ENCODE measurements around the gene PER3. TPM values are rescaled to one million over a fixed set of nuclear protein-coding genes. Genes with fewer than 3 reads are reported as not detected.

Gene PER3
- total and polyA plus RNA-seq, 2 donors = 16.2 to 19.2 TPM

GRCh38 chr1:7827126-7827955 is 43.2 kb downstream of the PER3 start:
- DNase-seq (ENCODE audit: extremely low spot score) = no peak
- H3K36me3 ChIP-seq (ENCODE audit: insufficient read depth) = peaks cover 8% of the 10 kb centered on the region
- WGBS = 78% methylated on average over 39 of the region's 39 CpGs
- no peaks in the 10 kb centered on the region for H3K4me1 ChIP-seq (ENCODE audit: insufficient read depth)
- no peak overlapping the region for H3K27ac ChIP-seq (ENCODE audit: low read depth)
- peak overlapping the region; percentile 7 for H3K4me3 ChIP-seq (ENCODE audit: low read depth, low read length)

GRCh38 chr1:7831458-7831857 is 47.4 kb downstream of the PER3 start:
- H3K4me1 ChIP-seq (ENCODE audit: insufficient read depth) = no peaks in the 10 kb centered on the region
- no peak overlapping the region for H3K27ac ChIP-seq (ENCODE audit: low read depth)
- H3K4me3 ChIP-seq (ENCODE audit: low read depth, low read length) = no peak overlapping the region
- WGBS = 69% methylated on average over 3 of the region's 3 CpGs
- H3K36me3 ChIP-seq (ENCODE audit: insufficient read depth) = peaks cover 8% of the 10 kb centered on the region
- DNase-seq (ENCODE audit: extremely low spot score) = no peak

DNA sequence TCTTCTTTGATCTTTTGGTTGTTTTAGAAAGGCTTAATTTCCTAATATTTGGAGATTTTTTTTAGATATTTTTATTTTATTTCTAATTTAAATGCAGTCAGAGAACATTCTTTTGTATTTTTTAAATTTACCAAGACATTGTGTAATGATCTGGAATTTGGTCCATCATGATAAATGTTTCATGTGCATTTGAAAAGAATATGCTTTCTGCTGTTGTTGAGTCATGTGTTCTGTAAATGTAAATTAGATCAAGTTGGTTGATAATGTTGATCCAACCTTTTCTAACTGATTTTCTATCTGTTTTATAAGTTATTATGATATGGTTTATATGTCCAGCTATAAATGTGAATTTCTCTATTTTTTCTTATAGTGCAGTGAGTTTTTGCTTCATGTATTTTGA is 48.9 kb downstream of the PER3 start:
- peaks cover 9% of the 10 kb centered on the region for H3K36me3 ChIP-seq (ENCODE audit: insufficient read depth)
- no peak overlapping the region for H3K27ac ChIP-seq (ENCODE audit: low read depth)
- H3K4me3 ChIP-seq (ENCODE audit: low read depth, low read length) = no peak overlapping the region
- H3K4me1 ChIP-seq (ENCODE audit: insufficient read depth) = no peaks in the 10 kb centered on the region
- no peak for DNase-seq (ENCODE audit: extremely low spot score)

DNA sequence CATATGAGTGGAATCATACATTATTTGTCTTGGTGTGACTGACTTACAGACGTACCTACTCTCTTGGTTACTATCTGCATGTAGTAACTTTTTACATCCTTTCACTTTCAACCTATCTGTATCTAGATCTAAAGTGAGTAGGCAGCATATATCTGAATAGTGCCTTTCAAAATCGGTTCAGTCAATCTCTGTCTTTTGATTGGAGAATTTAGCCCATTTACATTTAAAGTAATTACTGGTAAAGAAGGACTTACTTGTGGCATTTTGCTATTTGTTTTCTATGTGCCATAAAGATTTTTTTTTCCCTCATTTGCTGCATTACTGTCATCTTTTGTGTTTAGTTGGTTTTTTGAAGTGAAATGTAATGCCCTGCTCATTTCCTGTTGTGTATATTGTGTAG is 54.6 kb downstream of the PER3 start:
- DNase-seq (ENCODE audit: extremely low spot score) = no peak
- peaks cover 17% of the 10 kb centered on the region for H3K36me3 ChIP-seq (ENCODE audit: insufficient read depth)
- whole genome bisulfite sequencing = 94% methylated on average over 2 of the region's 2 CpGs

DNA sequence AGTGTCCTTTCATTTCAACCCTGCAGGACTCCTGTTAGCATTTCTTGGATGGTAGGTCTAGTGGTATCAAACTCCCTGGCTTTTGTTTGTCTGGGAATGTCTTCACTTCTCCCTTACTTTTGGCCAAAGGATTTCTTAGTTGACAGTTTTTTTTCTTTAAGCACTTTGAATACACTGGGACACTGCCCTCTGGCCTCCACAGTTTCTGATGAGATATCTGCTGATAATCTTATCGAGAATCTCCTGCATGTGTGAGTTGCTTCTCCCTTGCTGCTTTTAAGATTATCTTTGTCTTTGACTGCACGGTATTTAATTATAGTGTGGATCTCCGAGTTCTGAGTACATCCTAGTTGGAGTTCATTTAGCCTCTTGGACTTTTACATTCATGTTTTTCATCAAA is 55.4 kb downstream of the PER3 start:
- Histone ChIP-seq H3K4me1 (ENCODE audit: insufficient read depth) (no peaks in the 10 kb centered on the region), H3K4me3 (ENCODE audit: low read depth, low read length) (no peak overlapping the region), H3K27ac (ENCODE audit: low read depth) (no peak overlapping the region), H3K36me3 (ENCODE audit: insufficient read depth) (peaks cover 17% of the 10 kb centered on the region)
- no peak for DNase-seq (ENCODE audit: extremely low spot score)
- 91% methylated on average over 3 of the region's 3 CpGs for WGBS

More for the DNA sequence above, 54.6 kb downstream of the PER3 start:
- H3K27ac ChIP-seq (ENCODE audit: low read depth) = no peak overlapping the region
- no peak overlapping the region for H3K4me3 ChIP-seq (ENCODE audit: low read depth, low read length)
- H3K4me1 ChIP-seq (ENCODE audit: insufficient read depth) = no peaks in the 10 kb centered on the region

DNA sequence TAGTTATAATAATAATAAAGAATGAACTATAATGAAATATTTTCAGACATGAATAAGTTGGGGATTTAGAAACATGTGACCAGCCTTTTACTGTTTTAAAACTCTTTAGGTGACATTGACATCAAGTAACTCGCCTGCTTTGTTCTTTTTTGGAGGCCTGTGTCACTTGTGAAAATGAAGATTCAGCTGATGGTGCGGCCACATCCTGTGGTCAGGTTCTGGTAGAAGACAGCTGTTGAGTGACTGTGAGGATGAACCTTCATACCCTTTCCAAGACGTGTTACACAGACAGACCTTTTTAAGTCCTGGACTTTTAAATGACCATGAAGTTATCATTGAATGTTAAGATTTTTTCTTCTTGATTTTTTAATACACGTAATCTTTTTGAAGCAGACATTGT is 58.4 kb downstream of the PER3 start:
- H3K4me3 ChIP-seq (ENCODE audit: low read depth, low read length) = no peak overlapping the region
- no peak overlapping the region for H3K27ac ChIP-seq (ENCODE audit: low read depth)
- no peaks in the 10 kb centered on the region for H3K4me1 ChIP-seq (ENCODE audit: insufficient read depth)
- H3K36me3 ChIP-seq (ENCODE audit: insufficient read depth) = peaks cover 12% of the 10 kb centered on the region
- WGBS = 88% methylated on average over 4 of the region's 4 CpGs
- DNase-seq (ENCODE audit: extremely low spot score) = no peak

DNA sequence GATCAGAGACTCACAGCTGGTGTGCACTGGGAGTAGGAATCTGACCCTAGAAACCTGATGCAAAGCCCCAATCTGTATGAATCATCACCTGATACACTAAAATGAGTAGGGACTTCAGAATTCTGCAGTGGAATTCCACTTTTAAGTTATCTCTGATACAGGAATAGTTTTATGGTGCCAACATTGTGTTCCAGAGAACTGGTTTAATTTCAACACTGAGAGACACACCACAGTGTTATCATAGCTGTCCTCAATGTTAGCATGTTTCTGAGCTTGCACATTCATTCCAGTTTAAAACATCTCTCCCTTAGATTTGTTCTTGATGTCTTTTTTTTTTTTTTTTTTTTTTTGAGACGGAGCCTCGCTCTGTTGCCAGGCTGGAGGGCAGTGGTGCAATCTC is 61.7 kb downstream of the PER3 start:
- Histone ChIP-seq H3K4me1 (ENCODE audit: insufficient read depth) (no peaks in the 10 kb centered on the region), H3K27ac (ENCODE audit: low read depth) (no peak overlapping the region), H3K36me3 (ENCODE audit: insufficient read depth) (peaks cover 8% of the 10 kb centered on the region), H3K4me3 (ENCODE audit: low read depth, low read length) (no peak overlapping the region)
- DNase-seq (ENCODE audit: extremely low spot score) = no peak
- 74% methylated on average over 2 of the region's 2 CpGs for WGBS

GRCh38 chr1:7846656-7847055 is 62.6 kb downstream of the PER3 start:
- no peaks in the 10 kb centered on the region for H3K4me1 ChIP-seq (ENCODE audit: insufficient read depth)
- DNase-seq (ENCODE audit: extremely low spot score) = no peak
- H3K27ac ChIP-seq (ENCODE audit: low read depth) = no peak overlapping the region
- H3K36me3 ChIP-seq (ENCODE audit: insufficient read depth) = peaks cover 6% of the 10 kb centered on the region
- WGBS = 91% methylated on average over 7 of the region's 7 CpGs
- H3K4me3 ChIP-seq (ENCODE audit: low read depth, low read length) = no peak overlapping the region

DNA sequence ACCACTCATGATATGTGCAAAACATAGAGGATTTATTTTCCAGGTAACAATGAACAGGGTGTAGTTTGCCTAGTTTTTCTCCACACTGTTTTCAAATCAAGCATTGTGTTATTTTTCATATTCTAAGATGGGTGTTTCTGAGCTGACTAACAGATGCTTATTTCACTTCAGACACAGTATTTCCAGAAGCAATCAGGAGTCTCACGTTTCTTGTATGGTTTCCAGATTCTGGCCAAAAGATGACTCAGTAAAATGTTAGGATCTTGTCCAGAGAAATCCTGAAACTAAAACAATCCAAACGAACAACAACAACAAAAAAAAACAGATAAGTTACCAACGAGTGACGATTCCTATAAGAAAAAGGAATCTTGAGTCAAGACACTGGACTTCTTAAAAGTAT is 63.5 kb downstream of the PER3 start:
- Histone ChIP-seq H3K4me1 (ENCODE audit: insufficient read depth) (no peaks in the 10 kb centered on the region), H3K4me3 (ENCODE audit: low read depth, low read length) (no peak overlapping the region), H3K36me3 (ENCODE audit: insufficient read depth) (peaks cover 4% of the 10 kb centered on the region), H3K27ac (ENCODE audit: low read depth) (no peak overlapping the region)
- 28% methylated on average over 4 of the region's 4 CpGs for WGBS
- DNase-seq (ENCODE audit: extremely low spot score) = no peak

GRCh38 chr1:7850786-7851185 is 66.7 kb downstream of the PER3 start:
- Histone ChIP-seq H3K4me1 (ENCODE audit: insufficient read depth) (no peaks in the 10 kb centered on the region), H3K36me3 (ENCODE audit: insufficient read depth) (no peaks in the 10 kb centered on the region), H3K27ac (ENCODE audit: low read depth) (no peak overlapping the region), H3K4me3 (ENCODE audit: low read depth, low read length) (no peak overlapping the region)
- WGBS = 56% methylated on average over 15 of the region's 15 CpGs
- DNase-seq (ENCODE audit: extremely low spot score) = no peak

GRCh38 chr1:7852804-7853683 is 69.0 kb downstream of the PER3 start, which contains the start of gene UTS2:
Gene UTS2, minus strand, starts transcription at chr1:7853065. Its CDS starts 62 bp downstream, at chr1:7853003.
- DNase-seq (ENCODE audit: extremely low spot score) = no peak
- Histone ChIP-seq H3K27ac (ENCODE audit: low read depth) (no peak within 1 kb of the TSS), H3K36me3 (ENCODE audit: insufficient read depth) (no peaks in the 10 kb centered on the region), H3K4me1 (ENCODE audit: insufficient read depth) (no peaks in the 10 kb centered on the region), H3K4me3 (ENCODE audit: low read depth, low read length) (no peak within 1 kb of the TSS)
- 61% methylated on average over 10 of the region's 10 CpGs for WGBS

GRCh38 chr1:7853684-7854026 is 69.6 kb downstream of the PER3 start:
- H3K4me3 ChIP-seq (ENCODE audit: low read depth, low read length) = no peak overlapping the region
- no peak for DNase-seq (ENCODE audit: extremely low spot score)

DNA sequence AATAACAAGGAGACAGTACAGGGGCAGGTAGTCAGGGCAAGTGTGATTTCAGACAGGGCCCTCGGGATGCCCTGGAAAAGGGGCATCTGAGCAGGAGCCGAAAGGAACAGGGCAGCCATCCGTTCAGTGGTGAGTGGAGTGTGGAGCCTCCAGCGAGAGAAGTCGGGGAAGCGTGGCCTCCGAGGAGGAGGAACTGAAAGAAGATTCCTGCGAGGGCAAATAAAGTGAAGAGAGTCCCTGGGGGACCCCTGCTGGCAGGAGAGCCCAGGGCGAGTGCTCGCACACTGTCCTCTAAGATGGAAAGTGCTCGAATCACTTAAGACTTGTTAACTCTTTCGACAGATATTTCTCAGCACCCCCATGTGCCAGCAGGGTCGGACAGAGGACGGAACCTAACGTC is 72.3 kb downstream of the PER3 start:
- DNase-seq (ENCODE audit: extremely low spot score) = no peak

More at GRCh38 chr1:7853684-7854026, 69.6 kb downstream of the PER3 start:
- H3K4me1 ChIP-seq (ENCODE audit: insufficient read depth) = no peaks in the 10 kb centered on the region
- WGBS = 74% methylated on average over 7 of the region's 7 CpGs
- no peak overlapping the region for H3K27ac ChIP-seq (ENCODE audit: low read depth)
- H3K36me3 ChIP-seq (ENCODE audit: insufficient read depth) = no peaks in the 10 kb centered on the region

DNA sequence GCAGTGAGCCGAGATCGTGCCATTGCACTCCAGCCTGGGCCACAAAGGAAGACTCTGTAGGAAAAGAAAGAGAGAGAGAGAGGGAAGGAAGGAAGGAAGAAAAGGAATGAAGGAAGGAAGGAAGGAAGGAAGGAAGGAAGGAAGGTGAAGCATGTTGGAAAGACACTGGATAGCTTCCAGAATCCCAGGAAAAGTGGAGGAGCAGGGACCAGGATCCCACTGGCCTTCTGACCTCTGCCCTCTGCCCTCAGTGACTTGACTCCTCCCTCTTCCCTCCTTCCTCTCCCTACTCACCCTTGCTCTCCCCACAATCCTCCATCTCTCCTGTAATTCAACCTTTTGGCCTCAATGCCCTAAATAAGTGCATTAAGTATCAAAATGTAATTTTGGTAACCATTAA is 72.9 kb downstream of the PER3 start:
- Histone ChIP-seq H3K27ac (ENCODE audit: low read depth) (no peak overlapping the region), H3K36me3 (ENCODE audit: insufficient read depth) (no peaks in the 10 kb centered on the region), H3K4me1 (ENCODE audit: insufficient read depth) (no peaks in the 10 kb centered on the region), H3K4me3 (ENCODE audit: low read depth, low read length) (no peak overlapping the region)
- DNase-seq (ENCODE audit: extremely low spot score) = no peak
- 72% methylated on average over 2 of the region's 2 CpGs for WGBS

More for the DNA sequence above, 72.3 kb downstream of the PER3 start:
- no peaks in the 10 kb centered on the region for H3K4me1 ChIP-seq (ENCODE audit: insufficient read depth)
- 43% methylated on average over 15 of the region's 15 CpGs for WGBS
- no peak overlapping the region for H3K4me3 ChIP-seq (ENCODE audit: low read depth, low read length)
- H3K36me3 ChIP-seq (ENCODE audit: insufficient read depth) = no peaks in the 10 kb centered on the region
- H3K27ac ChIP-seq (ENCODE audit: low read depth) = no peak overlapping the region
